HG03460 (cell line): ENCODE results near the gene CPED1.
"Not testable (repeated sequence)": the region's sequence is repeated elsewhere in the genome, so short reads cannot be mapped to it uniquely, and the experiment has no call there.

Experiments
- ATAC-seq: cut with Tn5 transposase; IDR thresholded peaks from one replicate; pipeline ENCODE4 v1.9.1; 2021; ENCODE audit not compliant: unreplicated experiment

Gene CPED1

DNA sequence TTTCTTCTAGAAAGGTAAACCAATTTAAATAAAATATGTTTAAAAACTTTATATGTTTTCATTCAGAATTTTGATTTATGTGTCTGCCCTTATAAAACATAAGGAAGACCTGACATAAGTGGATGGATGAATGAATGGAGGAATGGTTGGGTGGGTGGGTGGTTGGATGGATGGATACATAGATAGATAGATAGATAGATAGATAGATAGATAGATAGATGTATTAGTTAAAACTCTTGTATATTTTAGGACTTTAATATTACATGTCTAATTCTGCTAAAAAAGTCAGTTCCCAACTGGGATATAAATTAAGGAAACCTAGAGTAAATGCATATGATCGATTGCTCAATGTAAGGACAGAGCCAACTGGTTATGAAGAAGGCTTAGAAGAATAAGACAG lies 184.0 kb downstream of the CPED1 start:
- ATAC-seq, result no peak

DNA sequence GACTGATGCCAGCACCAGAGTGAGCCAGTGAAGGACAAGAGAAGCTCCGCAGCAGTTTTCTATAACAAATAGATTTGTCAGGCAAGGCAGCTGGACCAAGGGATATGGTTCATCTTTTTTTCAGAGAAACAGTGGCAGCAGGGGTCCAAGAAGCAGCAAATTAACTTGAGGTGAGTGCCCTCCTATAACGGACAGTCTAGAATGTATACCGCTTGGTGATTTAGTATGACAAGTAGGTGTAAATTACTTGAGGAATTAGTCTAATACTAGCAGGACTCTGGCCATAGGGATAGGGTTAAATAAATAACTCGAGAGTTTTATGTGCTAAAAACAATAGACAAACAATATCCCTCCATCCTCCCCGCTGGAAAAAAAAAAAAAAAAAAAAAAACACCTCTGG lies 187.3 kb downstream of the CPED1 start:
- ATAC-seq, result no peak

DNA sequence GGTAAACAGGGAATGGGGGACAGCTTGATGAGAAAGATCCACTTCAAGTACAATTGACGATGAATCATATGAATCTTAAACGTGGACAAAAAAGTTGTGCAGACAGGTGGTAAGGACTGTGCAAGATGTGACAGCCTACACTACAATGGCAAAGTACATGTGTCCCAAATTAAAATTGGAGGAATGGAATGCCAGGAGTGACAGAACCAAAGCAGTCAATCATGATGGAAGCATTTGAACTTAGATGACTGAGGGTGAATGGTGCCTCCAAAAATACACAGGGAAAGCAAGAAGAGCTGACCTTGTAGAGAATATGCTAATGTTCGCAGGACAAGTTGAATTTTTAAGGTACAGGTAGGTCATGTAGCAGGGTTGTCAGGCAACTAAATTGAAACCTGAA lies 189.9 kb downstream of the CPED1 start:
- no peak for ATAC-seq

DNA sequence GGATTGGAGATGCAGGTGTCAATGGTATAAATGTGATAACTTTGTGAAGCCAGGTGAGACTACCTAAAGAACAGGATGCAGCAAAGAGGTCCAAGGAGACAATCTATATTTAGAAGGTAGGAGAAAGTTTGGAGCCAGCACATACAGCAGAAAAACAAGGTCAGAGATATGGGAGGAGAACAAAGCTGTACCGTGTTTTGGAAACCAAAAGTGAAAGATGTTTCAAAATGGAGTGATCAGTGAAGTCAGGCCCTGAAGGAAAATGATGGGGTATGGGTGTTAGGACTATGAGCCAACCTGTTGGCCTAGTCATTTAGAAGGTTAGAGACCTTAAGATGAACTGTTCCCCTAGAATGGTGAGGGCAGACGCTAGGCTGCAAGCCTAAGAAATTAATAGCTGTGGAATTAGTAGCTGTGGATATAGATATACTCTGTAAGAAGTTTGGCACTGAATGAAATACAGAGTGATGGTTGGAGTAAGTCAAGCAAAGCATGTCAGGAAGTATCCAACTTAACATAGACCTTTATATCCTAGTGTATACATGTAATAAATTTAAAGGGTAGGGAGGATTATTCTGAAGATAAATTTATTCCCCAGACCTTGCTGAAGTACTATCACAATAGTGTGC lies 190.5 kb downstream of the CPED1 start:
- ATAC-seq, result peak; percentile 40

DNA sequence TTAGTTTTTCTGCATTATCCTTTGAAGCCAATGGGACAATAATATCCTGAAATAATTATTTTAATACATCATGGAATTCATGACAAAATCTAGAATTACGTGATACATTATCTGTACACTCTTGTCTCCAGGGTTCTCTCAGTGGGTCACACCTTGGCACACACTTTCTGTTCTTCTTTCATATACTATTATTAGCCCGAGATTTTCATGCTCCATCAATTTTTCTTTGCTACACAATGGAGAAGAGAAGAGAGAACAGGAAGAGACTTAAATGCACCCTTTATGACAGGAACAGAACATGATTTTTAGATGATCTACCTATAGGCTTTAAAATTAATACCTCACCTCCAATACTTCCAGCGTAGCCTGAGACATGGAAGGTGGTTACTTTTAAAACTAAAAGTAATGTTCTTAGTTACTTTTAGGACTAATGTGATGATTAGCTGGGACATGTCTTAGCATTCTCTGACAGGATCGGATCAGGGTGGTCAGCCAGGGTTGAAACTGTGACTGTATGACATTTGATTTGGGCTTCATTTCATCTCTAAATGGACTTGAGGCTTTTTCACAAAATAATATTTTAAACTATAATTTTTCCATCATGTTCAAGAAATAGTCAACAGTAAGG lies 192.0 kb downstream of the CPED1 start:
- ATAC-seq, result peak; percentile 93

GRCh38 chr7:121181357-121181756 lies 192.8 kb downstream of the CPED1 start:
- ATAC-seq, result no peak

DNA sequence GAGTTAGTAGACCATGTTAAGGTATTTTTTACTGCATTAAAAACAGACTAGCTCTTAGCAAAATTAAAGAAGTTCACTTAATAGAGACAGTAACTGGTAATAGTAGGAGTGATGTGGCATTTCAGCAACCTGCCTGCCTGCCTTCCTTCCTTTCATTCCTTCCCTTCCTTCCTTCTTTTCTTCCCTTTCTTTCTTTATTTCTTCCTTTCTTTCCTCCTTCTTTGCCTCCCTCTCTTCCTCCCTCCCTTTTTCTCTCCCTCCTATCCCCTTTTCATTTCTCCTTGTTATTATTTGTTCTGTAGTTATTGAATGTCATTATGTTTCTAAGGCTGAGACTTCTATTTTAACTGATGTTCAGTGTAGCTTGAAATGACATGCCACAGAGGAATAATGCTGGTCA lies 193.8 kb downstream of the CPED1 start:
- ATAC-seq, result no peak

- no peak for ATAC-seq
These were observed 194.4 kb downstream of the CPED1 start for GRCh38 chr7:121182902-121183301.

GRCh38 chr7:121183883-121184282 lies 195.4 kb downstream of the CPED1 start:
- ATAC-seq, result not testable (repeated sequence)

DNA sequence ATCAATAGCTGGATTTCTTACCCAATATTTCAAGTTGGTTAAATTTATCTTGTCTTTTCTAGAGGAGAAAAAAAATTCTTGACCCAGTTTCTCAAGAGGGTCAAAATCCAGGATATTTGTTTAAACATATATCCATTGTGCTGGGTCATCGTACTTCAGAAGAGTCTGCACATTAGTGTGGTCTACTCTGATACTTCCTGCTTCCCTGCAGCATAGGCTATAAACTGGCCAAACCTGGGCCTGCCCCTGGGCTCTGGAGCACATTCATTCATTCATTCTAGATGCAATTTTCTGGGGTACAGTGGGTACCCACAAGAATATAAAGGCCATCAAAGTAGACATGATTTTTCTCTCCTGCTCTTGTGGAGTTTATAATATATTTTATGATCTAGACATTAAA lies 198.2 kb downstream of the CPED1 start:
- no peak for ATAC-seq

GRCh38 chr7:121187222-121187621 lies 198.7 kb downstream of the CPED1 start:
- peak; percentile 77 for ATAC-seq

GRCh38 chr7:121187676-121188075 lies 199.2 kb downstream of the CPED1 start:
- no peak for ATAC-seq

DNA sequence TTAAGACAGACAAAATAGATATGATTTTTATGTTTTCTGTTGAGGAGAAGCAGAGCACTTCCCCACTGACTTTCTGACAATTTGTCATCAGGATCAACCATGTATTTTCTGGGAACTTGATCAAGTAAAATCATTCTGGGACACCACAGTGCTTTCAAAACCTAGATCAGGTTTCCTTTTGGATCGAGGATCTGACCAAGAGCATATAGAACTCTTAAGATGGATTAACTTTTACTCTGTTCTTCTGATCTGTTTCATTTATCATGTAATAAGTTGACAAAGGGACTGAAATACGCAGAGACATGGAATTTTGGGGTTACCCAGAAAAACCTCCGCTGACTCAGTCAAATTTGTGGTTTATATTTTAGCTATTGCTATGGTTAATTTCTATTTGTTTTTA lies 204.3 kb downstream of the CPED1 start:
- no peak for ATAC-seq

- ATAC-seq, result no peak
These were observed 206.5 kb downstream of the CPED1 start for GRCh38 chr7:121195010-121195409.

DNA sequence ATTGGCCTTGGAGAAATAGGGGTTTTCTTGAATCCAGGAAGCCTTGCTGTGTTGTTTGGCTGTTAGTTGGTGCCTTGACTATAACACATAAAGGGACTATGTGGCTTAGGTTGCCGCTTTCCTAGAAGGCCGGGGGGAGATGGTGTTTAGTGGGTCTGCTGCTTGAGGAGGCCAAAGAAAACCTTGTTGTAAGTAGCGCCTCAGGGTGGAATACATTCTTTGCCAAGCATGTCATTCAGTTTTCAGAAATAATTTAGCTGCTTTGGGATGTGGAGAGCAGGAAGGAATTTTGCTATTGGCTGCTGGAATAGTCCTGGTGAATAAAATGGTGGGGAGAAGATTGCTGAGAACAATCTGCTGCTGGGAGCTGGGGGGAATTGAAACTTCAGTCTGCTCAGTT lies 207.4 kb downstream of the CPED1 start:
- no peak for ATAC-seq

GRCh38 chr7:121196286-121196685 lies 207.8 kb downstream of the CPED1 start:
- ATAC-seq, result no peak

DNA sequence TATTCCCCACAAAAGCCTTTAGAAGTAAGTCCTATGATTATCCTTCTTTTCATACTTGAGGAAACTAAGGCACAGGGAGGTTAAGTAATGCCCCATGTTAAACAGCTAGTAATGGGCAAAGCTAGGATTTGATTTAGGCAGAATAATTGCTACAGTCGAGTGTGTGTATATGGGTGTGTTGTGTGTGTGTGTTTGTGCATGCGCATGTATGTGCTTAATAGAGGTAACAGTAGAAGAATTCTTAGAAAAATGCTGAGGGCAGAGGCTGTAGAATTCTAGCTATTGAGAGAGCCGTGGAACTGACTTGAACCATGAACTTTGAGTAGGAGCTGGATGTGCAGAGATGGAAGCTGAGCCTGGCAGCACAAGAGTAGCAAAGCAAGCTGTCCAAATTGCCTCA lies 208.9 kb downstream of the CPED1 start:
- ATAC-seq, result no peak

- ATAC-seq, result no peak
These were observed 210.0 kb downstream of the CPED1 start for GRCh38 chr7:121198502-121198901.

DNA sequence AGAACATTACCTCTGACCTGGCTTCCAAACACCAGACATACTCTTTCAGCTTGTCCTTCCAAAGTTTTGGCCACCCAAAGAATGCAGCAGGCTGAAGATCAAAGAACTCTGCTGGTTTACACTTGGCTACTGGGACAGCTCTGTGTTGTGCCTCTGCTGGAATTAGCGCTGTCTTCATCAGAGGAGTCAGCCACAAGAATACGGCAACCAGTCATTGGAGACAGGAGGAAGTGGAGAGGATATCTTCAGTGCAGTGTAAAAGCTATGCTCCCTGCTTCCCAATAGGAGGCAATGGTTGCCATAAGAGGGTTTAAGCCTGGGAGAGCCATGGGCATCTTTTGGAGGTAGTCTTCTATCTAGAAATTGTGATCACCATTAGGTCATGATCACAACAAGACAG lies 213.6 kb downstream of the CPED1 start:
- ATAC-seq, result no peak

GRCh38 chr7:121202834-121203233 lies 214.3 kb downstream of the CPED1 start:
- ATAC-seq, result no peak

DNA sequence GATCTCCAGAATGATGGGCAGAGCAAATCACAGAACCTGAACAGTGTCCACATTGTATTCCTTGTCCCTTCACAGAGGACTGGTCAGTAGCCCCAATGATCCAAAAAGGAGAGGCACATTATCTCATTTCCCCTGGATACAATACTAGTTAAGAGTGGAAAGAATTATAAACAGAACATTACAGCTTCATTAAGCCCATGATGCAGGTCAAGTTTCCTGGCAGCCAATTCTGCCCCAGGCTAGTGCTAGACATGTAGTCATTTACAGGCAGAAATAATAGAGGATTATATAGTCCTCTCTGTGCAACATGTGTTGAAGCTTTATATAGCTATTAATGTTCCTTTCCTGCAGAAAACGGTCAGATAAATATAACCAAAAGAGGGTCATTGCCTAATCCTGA lies 216.0 kb downstream of the CPED1 start:
- ATAC-seq, result no peak

- ATAC-seq, result no peak
These were observed 217.3 kb downstream of the CPED1 start for GRCh38 chr7:121205777-121206176.

GRCh38 chr7:121211253-121211652 lies 222.7 kb downstream of the CPED1 start:
- no peak for ATAC-seq
